Activated CD8-positive, alpha-beta memory T cell treated with anti-CD3 and anti-CD28 coated beads for 4 hours (primary cell): ENCODE data around the gene ZCWPW1.

ENCODE experiments used
- DNase-seq, 2 donors: peaks; one replicate each; pipeline ENCODE4 v3.0.0-alpha.2; 2020; ENCODE audit warnings: low read depth in 2 of 2

ZCWPW1 gene

DNA sequence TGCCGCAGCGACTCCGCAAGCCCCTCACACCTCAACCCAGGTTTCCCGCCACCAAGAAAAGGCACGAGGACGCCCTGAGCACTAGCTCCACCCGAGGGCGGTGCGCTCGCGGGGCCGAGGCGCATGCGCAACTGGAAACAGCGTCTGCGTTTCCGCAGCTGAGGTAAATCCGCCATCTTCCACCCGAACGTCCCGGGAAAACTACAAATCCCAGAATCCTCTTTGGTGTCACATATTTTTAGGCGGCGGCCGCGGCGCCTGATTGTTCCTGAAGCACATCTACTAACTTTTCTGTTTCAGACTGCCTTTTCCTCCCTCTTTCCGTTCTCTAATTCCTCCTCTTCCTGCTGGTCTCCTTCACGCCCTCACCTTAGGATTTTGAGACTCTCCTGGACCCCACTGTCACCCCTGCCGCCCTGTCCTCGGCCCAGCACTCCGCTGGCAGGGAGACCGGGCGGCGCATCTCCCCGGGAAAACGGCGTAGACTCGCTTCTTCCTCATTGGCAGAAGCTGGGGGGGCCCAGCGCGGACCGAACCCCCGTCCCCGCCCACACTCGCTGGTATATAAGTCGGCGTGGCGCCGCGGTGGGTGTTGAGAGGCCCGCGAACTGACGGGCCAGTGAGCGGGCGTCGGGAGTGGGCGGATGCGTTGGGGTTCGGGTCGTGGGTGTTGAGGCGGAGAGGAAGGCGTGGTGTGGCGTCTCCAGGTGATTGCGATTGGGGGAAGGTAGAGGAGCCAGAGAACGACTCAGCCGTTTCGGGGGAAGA is at the start of gene ZCWPW1:
Gene ZCWPW1 (minus strand): TSS at position 505 of the 768 bp plus-strand sequence. CDS start 8,054 bp downstream, outside the sequence.
- DNase-seq: peak; percentile 94 to 95

DNA sequence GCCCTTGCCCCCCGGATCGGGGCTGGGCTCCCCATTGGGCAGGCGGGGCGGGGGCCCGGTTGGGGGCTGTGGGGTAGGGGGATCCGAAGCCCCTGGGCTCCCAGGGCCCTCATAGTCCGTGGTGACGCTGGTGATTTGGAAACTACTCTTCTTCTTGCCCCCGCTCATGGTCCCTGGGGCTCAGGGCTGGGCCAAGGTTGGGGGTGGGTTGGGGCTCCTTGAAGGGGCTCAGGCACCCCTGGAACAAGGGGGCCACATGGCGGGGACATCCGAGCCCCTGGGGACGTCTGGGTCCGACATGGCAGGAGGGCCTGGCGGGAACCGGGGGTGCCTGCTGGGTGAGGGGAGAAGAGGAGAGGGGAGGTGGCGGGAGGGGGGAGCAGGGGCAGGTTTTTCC is 49.4 kb upstream of the ZCWPW1 start:
- no peak for DNase-seq

- no peak for DNase-seq
These were observed 48.7 kb upstream of the ZCWPW1 start for GRCh38 chr7:100476903-100477870.

DNA sequence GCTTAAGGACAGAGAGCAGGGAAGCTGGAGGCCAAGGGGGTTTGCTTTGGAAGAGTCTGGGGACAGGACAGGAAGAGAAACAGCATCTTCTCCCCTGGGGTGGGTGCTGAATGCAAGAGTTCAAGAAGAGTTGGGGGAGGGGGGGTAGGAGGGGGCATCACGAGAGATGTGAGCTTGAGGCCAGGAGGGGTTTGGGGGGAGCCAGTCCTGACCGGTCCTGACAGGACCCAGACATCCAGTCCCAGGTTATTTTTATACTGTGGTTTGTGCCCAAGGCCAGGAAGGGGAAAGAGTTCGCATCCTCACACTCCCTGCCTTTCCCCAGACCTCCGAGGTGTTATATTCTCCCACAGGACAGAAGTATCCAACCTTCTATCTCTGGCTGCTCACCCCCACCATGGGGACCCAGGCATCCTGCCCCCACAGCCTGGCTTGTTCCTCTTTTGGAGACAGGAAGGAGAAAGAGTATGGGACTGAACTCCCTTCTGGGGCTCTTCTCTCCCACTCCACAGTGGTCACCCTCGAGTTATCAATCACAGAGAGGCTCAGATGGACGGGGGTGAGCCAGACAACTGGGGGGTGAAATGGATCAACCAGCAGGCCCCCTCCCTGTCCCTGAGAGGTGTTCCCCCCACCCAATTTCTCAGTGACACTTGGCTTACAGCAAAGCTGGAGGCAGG is 47.7 kb upstream of the ZCWPW1 start:
- no peak for DNase-seq

DNA sequence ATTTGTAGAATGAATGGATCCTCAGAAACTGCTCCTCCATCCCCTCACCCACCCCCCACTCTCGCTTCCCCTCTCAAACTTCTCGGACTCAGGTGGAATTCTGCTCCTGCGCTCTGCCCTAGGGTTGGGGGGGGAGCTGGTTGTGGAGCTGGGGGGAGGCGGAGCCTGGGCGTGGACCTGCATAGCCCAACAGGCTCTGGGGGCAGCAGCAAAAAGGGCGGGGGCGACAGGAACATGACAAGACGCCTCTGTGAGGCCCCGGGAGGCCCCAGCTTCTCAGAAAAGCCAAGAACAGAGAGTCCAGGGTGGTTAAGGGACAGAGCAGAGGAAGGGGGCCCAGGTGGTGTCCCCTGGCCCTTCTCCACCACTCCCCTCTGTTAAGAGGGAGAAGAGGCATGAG is 47.0 kb upstream of the ZCWPW1 start:
- DNase-seq: no peak

- no peak for DNase-seq
These were observed 44.5 kb upstream of the ZCWPW1 start for GRCh38 chr7:100472854-100473499.

DNA sequence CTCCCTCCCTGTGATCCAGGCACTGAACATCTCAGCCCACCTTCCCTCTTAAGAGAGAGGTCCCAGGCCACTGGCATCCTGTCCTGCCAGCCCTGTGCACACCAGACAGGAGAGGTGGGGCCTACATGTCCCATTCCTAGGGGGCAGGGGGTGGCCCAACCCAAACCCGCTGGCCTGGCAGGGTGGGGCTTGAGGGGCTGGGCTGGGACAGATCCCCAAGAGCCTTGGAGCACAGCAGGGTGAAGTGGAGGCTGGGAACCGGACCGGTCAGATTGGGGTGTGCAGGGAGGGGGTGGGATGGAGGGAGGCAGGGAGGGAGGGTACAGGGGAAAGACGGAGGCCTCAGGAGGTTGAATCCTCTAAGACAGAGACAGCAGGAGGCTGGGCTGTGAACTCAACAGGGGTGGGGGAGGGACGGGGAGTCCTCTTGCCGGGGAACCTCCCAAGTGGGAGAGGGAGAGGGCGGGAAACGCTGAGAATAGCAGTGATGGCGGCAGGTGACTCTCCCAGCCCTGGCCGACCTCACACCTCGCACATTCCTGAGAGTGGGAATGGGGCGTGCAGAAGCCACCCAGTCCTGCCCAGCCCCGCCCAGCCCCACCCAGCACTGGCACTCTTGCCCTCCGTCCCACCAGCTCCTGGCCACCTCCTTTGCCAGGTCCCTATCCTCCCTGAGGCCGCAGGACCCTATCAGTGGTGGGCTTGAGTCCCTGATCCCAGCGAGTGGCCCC is 43.8 kb upstream of the ZCWPW1 start:
- DNase-seq: no peak

DNA sequence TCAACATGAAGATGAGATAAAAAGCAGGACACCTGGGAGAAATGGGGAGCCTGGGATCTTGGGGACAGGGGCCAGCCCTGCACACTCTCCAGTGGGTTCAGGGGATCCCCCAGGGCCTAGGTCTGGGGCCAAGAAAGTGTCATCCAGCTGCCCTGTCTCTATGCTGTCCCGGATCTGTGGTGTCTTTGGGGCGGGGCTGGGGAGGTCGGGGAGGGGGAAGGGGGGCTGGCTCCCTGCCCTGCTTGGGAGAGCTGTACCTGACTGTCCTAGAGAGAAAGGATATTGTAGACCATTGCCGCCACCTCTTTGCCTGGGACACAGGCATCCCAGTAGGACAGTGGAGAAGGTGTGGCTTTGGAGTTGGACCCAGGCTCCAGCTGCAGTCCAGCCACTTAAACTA is 42.5 kb upstream of the ZCWPW1 start:
- DNase-seq: no peak

DNA sequence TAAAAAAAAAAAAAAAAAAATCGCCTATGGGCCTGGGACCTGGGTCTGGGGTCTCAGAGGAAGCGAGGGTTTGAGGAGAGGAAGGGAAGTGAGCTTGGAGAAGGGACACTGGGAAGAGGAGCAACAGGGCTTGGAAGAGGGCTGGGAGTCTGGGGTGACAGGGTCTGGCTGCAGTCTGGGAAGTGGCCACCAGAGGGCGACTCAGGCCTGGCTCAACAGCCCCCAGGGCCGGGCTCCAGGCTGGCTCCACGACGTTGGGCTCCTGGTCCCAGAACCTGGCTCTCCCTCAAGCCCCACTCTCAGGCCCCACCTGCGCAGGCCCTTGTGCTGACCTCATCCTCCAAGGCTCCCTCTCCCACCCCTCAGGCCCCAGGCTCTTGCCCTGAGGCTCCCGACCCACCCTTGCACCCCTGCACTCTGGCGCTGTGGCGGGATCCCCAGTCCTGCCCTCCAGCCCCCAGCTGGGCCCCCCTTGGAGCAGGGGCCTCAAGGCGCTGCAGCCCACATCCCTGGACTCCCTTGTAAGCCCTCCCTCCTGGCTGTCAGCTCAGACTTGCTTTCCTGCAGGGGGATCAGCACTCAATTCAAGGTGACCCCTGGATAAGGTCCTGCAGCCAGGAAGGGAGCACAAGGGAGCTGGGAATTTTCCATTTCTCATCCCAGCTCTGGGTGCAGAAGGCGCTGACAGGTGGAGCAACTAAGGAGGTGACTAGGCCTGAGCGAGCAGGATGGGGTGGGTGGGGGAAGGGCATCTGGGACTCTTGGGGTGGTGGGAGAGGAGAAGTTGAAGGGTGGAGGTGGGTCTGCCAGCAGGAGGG is 40.9 kb upstream of the ZCWPW1 start:
- peak; percentile 65 to 70 for DNase-seq

DNA sequence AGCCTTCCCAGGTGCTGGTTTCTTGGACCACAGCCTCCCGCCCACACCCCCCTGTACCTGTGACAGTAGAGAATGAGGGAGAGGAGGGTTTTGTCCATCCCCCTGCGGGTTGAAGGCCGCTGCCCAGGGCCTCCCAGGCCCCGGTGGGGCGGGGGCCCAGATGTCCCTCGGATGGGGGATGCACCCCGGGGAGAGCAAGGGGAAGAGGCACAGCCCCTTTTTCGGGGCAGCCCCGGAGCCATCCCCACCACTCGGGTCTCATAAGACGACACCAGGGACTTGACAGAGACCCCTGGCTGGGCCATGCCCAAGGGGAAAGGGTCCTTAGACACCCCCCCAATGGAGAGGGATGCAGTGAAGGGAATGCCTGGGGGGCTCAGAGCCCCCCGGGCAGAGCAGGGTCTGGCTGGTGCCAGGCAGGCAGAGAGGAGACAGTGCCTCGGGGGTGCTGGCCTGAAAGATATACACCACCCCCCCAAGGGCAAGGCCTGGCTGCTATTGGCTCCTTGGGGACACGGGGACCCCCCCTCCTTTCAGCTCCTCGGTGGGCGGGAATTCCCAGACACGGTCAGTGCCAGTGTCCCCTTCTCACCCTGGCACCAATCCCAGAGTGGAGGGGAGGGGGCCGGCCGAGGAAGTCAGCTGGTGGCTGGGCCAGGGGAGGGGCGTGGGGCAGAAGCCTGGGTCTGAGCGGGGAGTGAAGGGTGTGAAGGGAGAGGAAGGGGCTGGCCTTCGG is 39.3 kb upstream of the ZCWPW1 start:
- DNase-seq: no peak

DNA sequence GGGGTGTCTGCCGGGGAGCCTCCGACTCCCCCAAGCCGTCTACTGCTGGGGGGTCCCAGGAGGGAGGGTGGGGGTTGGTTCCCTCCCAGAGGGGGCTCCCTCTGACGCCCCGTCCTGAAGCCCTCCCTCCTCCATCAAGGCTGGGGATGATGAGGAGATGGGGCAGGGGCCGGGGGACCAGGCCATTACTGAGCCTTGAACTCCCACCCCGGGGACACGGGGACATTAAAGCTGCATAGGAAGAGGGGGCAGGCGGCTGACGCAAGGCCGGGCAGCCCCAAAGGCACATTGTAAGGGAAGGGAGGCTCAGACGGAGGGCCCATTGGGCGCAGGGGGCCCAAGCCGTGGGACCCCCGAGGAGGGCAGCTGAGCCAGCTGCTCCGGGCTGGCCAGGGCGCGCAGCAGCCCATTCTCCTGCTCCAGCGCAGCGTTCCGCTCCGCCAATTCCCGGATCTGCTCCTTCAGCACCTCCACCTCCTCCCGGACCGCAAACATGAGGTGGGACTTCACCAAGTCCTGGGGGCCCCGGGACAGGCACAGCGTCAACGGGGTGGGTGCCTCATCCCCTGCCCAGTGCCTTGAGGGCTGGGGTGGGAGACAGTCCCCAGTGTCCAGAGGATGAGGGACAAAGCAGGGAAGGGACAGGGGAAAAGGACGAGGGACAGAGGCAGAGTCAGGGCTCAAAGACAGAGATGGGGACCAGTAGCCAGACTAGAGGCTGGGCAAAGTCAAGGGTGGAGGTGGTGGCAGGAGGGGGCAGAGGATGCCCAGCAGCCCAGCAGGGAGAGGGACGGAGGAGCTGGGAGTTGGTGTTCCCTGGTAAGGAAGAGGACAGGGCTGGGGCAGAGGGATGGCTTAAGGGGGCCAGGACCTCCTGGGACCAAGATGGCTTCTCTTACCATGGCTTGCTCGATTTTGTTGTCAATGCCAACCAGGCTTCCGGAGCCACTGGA is 38.4 kb upstream of the ZCWPW1 start:
- no peak for DNase-seq

DNA sequence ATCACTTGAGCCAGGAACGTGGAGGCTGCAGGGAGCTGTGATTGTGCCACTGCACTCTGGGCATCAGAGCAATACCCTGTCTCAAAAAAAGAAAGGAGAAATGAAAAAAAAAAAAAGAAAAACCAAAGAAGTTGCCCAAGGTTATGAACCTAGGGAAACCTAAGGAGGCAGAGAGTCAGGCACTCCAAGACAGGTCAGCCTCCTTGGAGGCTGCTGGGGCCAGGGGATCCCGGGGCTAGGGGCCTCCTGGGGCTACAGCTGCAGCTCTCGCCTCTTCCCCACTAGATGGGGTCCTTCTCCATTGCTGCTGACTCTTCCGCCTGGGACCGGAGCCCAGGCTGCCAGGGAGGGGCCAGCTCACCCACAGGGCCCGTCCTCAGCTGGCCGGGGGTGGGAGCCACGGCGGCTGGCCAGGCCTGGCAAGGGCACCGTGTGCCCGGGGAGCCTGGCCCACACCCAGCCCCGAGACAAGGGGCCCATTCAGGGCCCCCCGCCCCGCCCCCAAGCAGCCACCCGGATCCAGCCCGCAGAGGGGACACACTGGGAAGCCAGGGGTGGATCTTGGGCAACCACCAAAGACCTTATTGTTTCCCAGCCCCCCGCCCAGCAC is 37.3 kb upstream of the ZCWPW1 start:
- no peak for DNase-seq

DNA sequence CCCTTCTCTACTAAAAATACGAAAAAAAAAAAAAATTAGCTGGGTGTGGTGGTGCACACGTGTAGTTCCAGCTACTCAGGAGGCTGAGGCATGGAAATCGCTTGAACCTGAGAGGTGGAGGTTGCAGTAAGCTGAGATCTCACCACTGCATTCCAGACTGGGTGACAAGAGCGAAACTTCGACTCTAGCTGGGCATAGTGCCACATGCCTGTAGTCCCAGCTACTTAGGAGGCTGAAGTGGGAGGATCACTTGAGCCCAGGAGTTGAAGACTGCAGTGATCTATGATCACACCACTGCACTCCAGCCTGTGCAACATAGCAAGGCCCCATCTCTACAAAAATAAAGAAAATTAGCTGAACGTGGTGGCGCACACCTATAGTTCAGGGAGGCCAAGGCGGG is 36.8 kb upstream of the ZCWPW1 start:
- DNase-seq: no peak

DNA sequence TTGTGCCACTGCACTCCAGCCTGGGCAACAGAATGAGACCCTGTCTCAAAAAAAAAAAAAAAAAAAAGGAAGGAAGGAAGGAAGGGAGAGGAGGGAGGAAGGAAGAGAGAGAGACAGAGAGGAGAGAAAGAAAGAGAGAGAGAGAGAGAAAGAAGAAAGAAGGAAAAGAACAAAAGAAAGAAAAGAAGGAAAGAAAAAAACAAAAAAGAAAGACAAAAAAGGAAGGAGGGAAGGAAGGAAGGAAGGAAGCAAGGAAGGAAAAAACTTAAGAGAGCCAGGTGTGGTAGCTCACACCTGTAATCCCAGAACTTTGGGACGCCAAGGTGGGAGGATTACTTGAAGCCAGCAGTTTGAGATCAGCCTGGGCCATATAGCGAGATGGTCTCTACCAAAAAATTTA is 36.3 kb upstream of the ZCWPW1 start:
- no peak for DNase-seq

DNA sequence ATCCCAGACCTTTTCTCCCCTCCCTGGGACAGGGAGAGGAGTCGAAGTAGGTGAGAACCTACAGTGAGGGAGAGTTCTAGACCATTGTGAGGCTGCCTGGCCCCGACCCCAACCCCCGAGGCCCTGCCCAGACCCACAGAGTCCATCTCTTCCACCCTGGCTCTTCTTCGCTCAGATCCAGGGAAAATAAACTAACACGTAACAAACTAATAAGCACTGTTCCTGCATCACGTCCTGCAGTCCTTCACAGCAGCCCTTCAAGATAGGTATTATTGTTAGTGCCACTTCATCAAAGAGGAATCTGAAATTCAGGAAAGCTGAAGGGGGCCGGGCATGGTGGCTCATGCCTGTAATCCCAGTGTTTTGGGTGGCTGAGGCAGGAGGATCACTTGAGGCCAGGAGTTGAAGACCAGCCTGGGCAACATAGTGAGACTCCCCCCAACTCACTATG is 35.7 kb upstream of the ZCWPW1 start, which contains the start of gene SPACDR:
Gene SPACDR (minus strand): TSS at position 51 of the 451 bp plus-strand sequence. CDS start 235 bp downstream, outside the sequence.
- no peak for DNase-seq

- no peak for DNase-seq
These were observed 28.5 kb upstream of the ZCWPW1 start for GRCh38 chr7:100457033-100457432.

DNA sequence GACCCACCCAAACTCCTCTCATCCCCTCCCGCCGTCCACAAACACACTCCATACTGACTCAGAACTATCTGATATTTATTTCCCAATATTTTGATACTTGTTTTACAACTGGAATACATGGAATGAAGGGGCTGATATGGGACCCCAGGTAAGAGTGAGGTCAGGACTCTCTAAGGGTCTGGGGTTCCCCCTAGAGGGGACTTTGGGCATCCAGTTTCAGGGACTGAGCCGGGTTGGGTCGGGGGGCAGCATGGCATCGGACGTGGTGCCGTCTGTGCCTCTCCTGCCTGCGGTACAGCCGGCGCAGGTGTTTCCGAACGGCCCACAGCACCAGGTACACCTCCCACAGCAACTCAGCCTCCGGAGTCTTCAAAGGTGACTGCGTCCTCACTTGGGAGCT is 28.1 kb upstream of the ZCWPW1 start:
- DNase-seq: no peak

GRCh38 chr7:100455206-100455605 is 26.7 kb upstream of the ZCWPW1 start:
- DNase-seq: no peak
